Lower leg skin (tissue), 4 donors: ENCODE data around the gene IL1RAPL1. TPM values are rescaled to one million over a fixed set of nuclear protein-coding genes. Genes with fewer than 3 reads are reported as not detected.

Experiments
- DNase-seq, 2 donors: peaks; one replicate each; pipeline ENCODE4 v3.0.0-alpha.2; 2019; ENCODE audit warnings: low spot score in 2 of 2
- H3K4me3 ChIP-seq: fragments of 200-600 bp; sonication (generic); 2 replicates; pipeline ENCODE4 v1.5.1; 2017; ENCODE audit warnings: mild to moderate bottlenecking, low read depth; ENCODE audit not compliant: poor library complexity, severe bottlenecking
- CTCF ChIP-seq, 3 donors: fragments of 450-650 bp; IDR thresholded peaks; one replicate each; pipeline ENCODE4 v1.5.1; 2016; ENCODE audit warnings: antibody characterized with exemption in 3 of 3, mild to moderate bottlenecking in 3 of 3, moderate library complexity in 2 of 3
- POLR2A ChIP-seq, 2 donors: fragments of 450-650 bp; IDR thresholded peaks; one replicate each; pipeline ENCODE4 v1.6.1; 2016 to 2017; ENCODE audit warnings: antibody characterized with exemption in 2 of 2, mild to moderate bottlenecking in 1 of 2, moderate library complexity in 1 of 2
- WGBS, 2 donors: methylation state at CpG; one replicate each; pipeline ENCODE4 v1.1.5; 2018; 5-methylcytosine and 5-hydroxymethylcytosine counted together
- intact Hi-C: fragments of 100-400 bp; cut with DNase I; formaldehyde crosslinking; loops from one replicate; pipeline ENCODE4 v1.15.0; 2023; ENCODE audit warnings: low total_unique reads
- total RNA-seq, 4 donors: library from RNA; depleted of rRNA; stranded (reverse); fragments of >200 nt; gene quantifications; one replicate each; pipeline ENCODE4 v1.1.0, GENCODE V29; 2016

The IL1RAPL1 gene
- total RNA-seq, 4 donors from 2014 or later: 0.07 to 1.8 (median 0.10) TPM; not detected in 1

- H3K4me3 ChIP-seq: no peak overlapping the region
- DNase-seq: no peak
- 72 to 81% methylated on average over 3 of the region's 3 CpGs for WGBS, 2 donors
- intact Hi-C loops: no loop called here
- no peak for TF ChIP-seq POLR2A (IDR thresholded peaks at IDR 0.05)
- no peak for TF ChIP-seq CTCF (IDR thresholded peaks at IDR 0.05)
These were observed 1283.4 kb downstream of the IL1RAPL1 start for GRCh38 chrX:29870608-29871007.

- intact Hi-C loops: no loop called here
- TF ChIP-seq CTCF (IDR thresholded peaks at IDR 0.05): no peak
- TF ChIP-seq POLR2A (IDR thresholded peaks at IDR 0.05): no peak
- DNase-seq: no peak
- 77 to 79% methylated on average over 2 of the region's 2 CpGs for WGBS, 2 donors
- no peak overlapping the region for H3K4me3 ChIP-seq
These were observed 1285.6 kb downstream of the IL1RAPL1 start for GRCh38 chrX:29872831-29873230.

GRCh38 chrX:29876733-29877132 is 1289.5 kb downstream of the IL1RAPL1 start:
- intact Hi-C loops: no loop called here
- DNase-seq: no peak
- no peak overlapping the region for H3K4me3 ChIP-seq
- TF ChIP-seq CTCF (IDR thresholded peaks at IDR 0.05) (no peak), POLR2A (IDR thresholded peaks at IDR 0.05) (no peak)
- 71 to 92% methylated on average over 4 of the region's 4 CpGs for WGBS, 2 donors

- TF ChIP-seq CTCF (IDR thresholded peaks at IDR 0.05): no peak
- TF ChIP-seq POLR2A (IDR thresholded peaks at IDR 0.05): no peak
- DNase-seq: no peak
- 63 to 77% methylated on average over 3 of the region's 3 CpGs for WGBS, 2 donors
- intact Hi-C loops: no loop called here
- no peak overlapping the region for H3K4me3 ChIP-seq
These were observed 1293.7 kb downstream of the IL1RAPL1 start for GRCh38 chrX:29880977-29881376.

GRCh38 chrX:29890004-29890403 is 1302.8 kb downstream of the IL1RAPL1 start:
- H3K4me3 ChIP-seq: no peak overlapping the region
- WGBS, 2 donors: 84 to 92% methylated on average over 2 of the region's 2 CpGs
- TF ChIP-seq CTCF (IDR thresholded peaks at IDR 0.05) (no peak), POLR2A (IDR thresholded peaks at IDR 0.05) (no peak)
- intact Hi-C loops: no loop called here
- DNase-seq: no peak

- 65 to 74% methylated on average over 2 of the region's 2 CpGs for WGBS, 2 donors
- no peak for DNase-seq
- no peak overlapping the region for H3K4me3 ChIP-seq
- intact Hi-C loops: no loop called here
- TF ChIP-seq CTCF (IDR thresholded peaks at IDR 0.05) (no peak), POLR2A (IDR thresholded peaks at IDR 0.05) (no peak)
These were observed 1303.5 kb downstream of the IL1RAPL1 start for GRCh38 chrX:29890646-29891200.
